GM10248 (cell line): Measurements from ENCODE around the gene DRAP1.
"Not testable (repeated sequence)": the region's sequence is repeated elsewhere in the genome, so short reads cannot be mapped to it uniquely, and the experiment has no call there.

ENCODE experiments used
- CTCF ChIA-PET: fragments of 300-600 bp; sonication (Branson Sonifier 250); formaldehyde crosslinking; extraction: SDS; loops from one replicate; lab custom pipeline; 2021; ENCODE audit warnings: antibody characterized with exemption; lab: Yijun Ruan, JAX
- POLR2A ChIA-PET: fragments of 350-650 bp; sonication (Branson Sonifier 250); formaldehyde crosslinking; extraction: SDS; loops from one replicate; lab custom pipeline; 2020; ENCODE audit warnings: antibody characterized with exemption; lab: Yijun Ruan, JAX
- DNase-seq: peaks from one replicate; pipeline ENCODE4 v3.0.0; 2012; ENCODE audit errors: extremely low spot score
- CTCF ChIP-seq: IDR thresholded peaks from 2 replicates; pipeline ENCODE4 v1.5.1; 2012; ENCODE audit warnings: mild to moderate bottlenecking, low read depth; ENCODE audit errors: extremely low read depth, missing control alignments, control extremely low read depth

The DRAP1 gene

GRCh38 chr11:65945430-65945911 is 26.2 kb downstream of the DRAP1 start, which contains the start of gene TSGA10IP:
TSGA10IP (plus strand) TSS chr11:65945480; CDS start chr11:65945676, 196 bp downstream.
- CTCF ChIA-PET, result interaction anchor here (1.2 kb wide), 1 partner anchor 86 kb away, joined by 3 read pairs; no protein-coding TSS in a partner anchor
- POLR2A ChIA-PET, result no interaction called here
- TF ChIP-seq CTCF, result no peak
- no peak for DNase-seq

DNA sequence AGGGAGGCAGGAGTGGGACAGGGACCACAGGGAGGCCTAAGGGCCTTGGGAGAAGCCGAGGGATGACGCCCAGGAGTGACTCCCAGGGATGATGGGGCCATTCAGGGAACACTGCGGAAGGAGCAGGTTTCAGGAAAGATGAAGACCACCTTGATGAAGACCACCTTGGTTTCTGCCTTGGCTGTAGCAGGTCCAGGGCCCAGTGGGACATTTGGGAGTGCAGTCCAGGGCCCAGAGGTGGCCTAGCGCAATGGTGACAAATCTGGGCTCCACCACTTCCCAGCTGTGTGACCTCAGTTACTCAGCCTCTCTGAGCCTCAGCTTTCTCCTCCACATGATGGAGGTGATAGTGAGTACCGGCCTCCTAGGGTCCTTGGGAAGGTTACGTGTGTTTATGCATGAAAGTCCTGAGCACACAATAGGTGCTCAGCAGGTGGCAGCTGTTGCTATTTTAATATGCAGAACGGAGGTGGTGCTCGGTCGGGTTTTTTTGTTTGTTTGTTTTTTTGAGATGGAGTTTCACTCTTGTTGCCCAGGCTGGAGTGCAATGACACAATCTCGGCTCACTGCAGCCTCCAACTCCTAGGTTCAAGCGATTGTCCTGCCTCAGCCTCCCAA is 26.8 kb downstream of the DRAP1 start:
- no peak for DNase-seq
- TF ChIP-seq CTCF, result no peak
- CTCF ChIA-PET, result interaction anchor here (0.9 to 1.5 kb wide), 2 partner anchors 58 to 166 kb away, joined by 3 to 7 read pairs; partner anchors contain the start of gene FIBP
- POLR2A ChIA-PET, result no interaction called here

GRCh38 chr11:65946655-65947054 is 27.4 kb downstream of the DRAP1 start:
- no peak for DNase-seq
- ChIA-PET POLR2A (no interaction called here), CTCF (interaction anchor here (0.9 to 1.5 kb wide), 3 partner anchors 10 to 167 kb away, joined by 3 to 7 read pairs (median 3); partner anchors contain the start of gene FIBP)
- TF ChIP-seq CTCF, result no peak

GRCh38 chr11:65947133-65947532 is 27.9 kb downstream of the DRAP1 start:
- CTCF ChIA-PET, result interaction anchor here (0.9 to 1.5 kb wide), 5 partner anchors 10 to 167 kb away, joined by 3 to 7 read pairs (median 3); partner anchors contain the start of gene FIBP
- DNase-seq, result no peak
- no peak for TF ChIP-seq CTCF
- POLR2A ChIA-PET, result no interaction called here

GRCh38 chr11:65947603-65948125 is 28.4 kb downstream of the DRAP1 start:
- ChIA-PET POLR2A (no interaction called here), CTCF (interaction anchor here (1.0 to 2.0 kb wide), 6 partner anchors 10 to 63 kb away, joined by 3 to 7 read pairs (median 3); partner anchors contain the start of gene FIBP)
- no peak for TF ChIP-seq CTCF
- DNase-seq, result no peak

GRCh38 chr11:65950711-65951110 is 31.5 kb downstream of the DRAP1 start:
- CTCF ChIA-PET, result interaction anchor here (1.0 to 2.2 kb wide), 3 partner anchors 28 to 66 kb away, joined by 4 to 5 read pairs (median 4); partner anchors contain the start of gene FIBP
- POLR2A ChIA-PET, DNase-seq: not testable (repeated sequence)

DNA sequence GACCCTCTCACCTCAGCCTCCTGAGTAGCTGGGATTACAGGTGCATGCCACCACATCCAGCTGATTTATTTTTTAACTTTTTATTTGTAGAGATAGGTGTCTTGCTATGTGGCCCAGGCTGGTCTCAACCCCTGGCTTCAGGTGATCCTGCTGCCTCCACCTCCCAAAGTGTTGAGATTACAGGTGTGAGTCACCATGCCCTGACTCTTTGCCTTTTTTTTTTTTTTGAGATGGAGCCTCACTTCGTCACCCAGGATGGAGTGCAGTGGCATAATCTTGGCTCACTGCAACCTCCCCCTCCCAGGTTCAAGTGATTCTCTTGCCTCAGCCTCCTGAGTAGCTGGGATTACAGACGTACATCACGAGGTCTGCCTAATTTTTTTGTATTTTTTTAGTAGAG is 32.4 kb downstream of the DRAP1 start:
- DNase-seq, POLR2A ChIA-PET: not testable (repeated sequence)
- CTCF ChIA-PET, result interaction anchor here (1.0 to 2.2 kb wide), 4 partner anchors 29 to 67 kb away, joined by 4 to 5 read pairs (median 4); partner anchors contain the start of genes CCDC85B and FIBP
